Measurements from ENCODE around the gene CPNE5. TPM values are rescaled to one million over a fixed set of nuclear protein-coding genes. Genes with fewer than 3 reads are reported as not detected.

Gene CPNE5
- total RNA-seq (1 to 10 TPM in 3 of 4 donors, under 1 TPM in 1; 0.99 to 3.8 (median 2.0) TPM), polyA plus RNA-seq (10 to 100 TPM in 1 of 3 donors, 1 to 10 TPM in 2; 5.5 to 11.6 (median 6.0) TPM)

DNA sequence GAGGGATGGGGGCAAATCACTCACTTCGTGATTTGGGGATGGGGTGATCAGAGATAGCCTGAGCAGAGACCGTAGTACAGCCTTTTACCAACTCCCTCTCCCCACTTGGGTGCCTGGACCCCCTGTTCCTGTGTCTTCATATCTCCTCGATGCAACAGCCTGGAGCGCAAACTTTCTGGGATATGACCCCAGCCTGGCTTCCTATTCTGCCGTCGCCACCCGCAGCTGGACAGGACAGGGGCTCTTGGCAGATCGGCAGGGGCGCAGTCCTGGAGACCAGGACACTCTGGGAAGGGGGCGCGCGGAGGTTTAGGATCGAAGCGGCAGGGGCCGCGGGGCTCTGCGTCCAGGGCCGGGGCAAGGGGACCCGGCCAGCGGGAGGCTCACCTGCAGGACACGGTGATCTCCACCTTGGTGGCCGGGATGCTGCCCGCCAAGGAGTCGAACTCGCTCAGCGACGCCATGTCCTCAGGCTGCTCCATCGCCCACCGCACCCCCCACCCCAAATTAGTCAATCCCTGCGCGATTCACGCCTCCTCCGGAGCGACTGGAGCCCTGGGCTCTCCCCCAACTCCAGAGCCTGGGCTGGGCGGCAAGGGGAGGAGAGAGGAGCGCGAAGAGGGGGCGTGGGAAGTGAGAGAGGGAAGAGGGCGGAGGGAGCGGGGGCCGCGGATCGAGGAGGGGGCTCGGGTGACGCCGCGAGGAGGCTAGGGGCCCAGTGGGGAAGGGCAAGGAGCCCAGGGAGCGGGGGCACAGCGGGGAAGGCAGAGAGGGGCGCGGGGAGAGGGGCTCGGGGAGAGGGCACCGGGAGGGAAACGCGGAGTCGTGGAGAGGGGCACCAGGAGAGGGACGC, at the start of gene CPNE5:
Gene CPNE5 (minus strand): TSS at position 549 of the 853 bp plus-strand sequence. CDS start 67 bp downstream, at position 482.
- 9% methylated on average over 57 of the region's 57 CpGs for WGBS, 2 donors
- no peak for TF ChIP-seq CTCF (IDR thresholded peaks at IDR 0.05)
- no peaks in the 10 kb centered on the region for H3K36me3 ChIP-seq
- no peak for DNase-seq
- peak within 1 kb of the TSS in 2 of 4 donors; percentile 8 to 46 for H3K27ac ChIP-seq
- H3K4me3 ChIP-seq = peak within 1 kb of the TSS; percentile 31 to 56 (median 50)
- no peaks in the 10 kb centered on the region for H3K9me3 ChIP-seq
- peaks cover 0 to 29% (median 26%) of the 10 kb centered on the region in 4 donors for H3K4me1 ChIP-seq
- intact Hi-C loops (cut with DNase I) = no loop called here
- H3K27me3 ChIP-seq = peaks cover 0 to 19% (median 8%) of the 10 kb centered on the region in 3 donors

GRCh38 chr6:36888115-36888643, 48.9 kb upstream of the CPNE5 start:
- no peak overlapping the region for H3K4me3 ChIP-seq
- TF ChIP-seq CTCF (IDR thresholded peaks at IDR 0.05) (no peak), POLR2AphosphoS5 (IDR thresholded peaks at IDR 0.05) (no peak), POLR2A (IDR thresholded peaks at IDR 0.05) (no peak), EP300 (IDR thresholded peaks at IDR 0.05) (no peak)
- 94 to 97% methylated on average over 7 of the region's 7 CpGs for WGBS, 2 donors
- H3K4me1 ChIP-seq = peaks cover 0 to 37% (median 24%) of the 10 kb centered on the region in 4 donors
- no peaks in the 10 kb centered on the region for H3K36me3 ChIP-seq
- H3K9me3 ChIP-seq = no peaks in the 10 kb centered on the region
- H3K27ac ChIP-seq = no peak overlapping the region
- intact Hi-C loops (cut with DNase I) = no loop called here
- H3K27me3 ChIP-seq = no peaks in the 10 kb centered on the region
- no peak for DNase-seq

DNA sequence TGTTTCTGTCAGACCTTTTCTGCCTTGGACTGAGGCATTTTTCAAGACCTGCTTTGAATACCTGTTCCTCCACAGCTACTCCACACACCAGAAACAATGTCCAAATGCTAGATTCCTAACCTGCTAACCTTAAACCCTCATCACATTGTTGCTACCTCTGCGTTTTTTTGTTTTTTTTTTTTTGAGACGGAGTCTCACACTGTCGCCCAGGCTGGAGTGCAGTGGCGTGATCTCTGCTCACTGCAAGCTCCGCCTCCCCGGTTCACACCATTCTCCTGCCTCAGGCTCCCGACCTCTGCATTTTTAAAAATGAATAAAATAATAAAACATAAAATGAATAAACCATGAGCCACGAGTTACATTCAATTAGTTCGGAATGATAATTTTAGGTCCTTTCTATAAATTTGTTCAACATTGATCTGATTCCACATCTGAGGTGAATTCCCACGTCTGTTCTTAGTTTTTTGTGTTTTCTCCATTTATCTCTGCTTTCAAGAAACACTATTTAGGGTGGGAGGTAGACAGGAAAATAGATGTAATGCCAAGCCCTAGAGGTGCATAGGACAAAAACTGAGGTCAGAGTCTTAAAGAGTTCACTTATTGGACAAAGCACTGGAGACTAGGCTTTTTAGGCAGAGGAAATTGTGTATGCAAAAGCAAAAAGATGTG, 47.8 kb upstream of the CPNE5 start:
- H3K36me3 ChIP-seq = no peaks in the 10 kb centered on the region
- peaks cover 0 to 37% (median 24%) of the 10 kb centered on the region in 4 donors for H3K4me1 ChIP-seq
- no peaks in the 10 kb centered on the region for H3K9me3 ChIP-seq
- H3K27ac ChIP-seq = peak overlapping the region in 3 of 4 donors; percentile 85 to 89 (median 88)
- WGBS, 2 donors = 82 to 84% methylated on average over 10 of the region's 10 CpGs
- H3K27me3 ChIP-seq = no peaks in the 10 kb centered on the region
- H3K4me3 ChIP-seq = peak overlapping the region in 2 of 4 donors; percentile 69 to 77
- DNase-seq = no peak
- intact Hi-C loops (cut with DNase I) = no loop called here
- no peak for TF ChIP-seq POLR2AphosphoS5 (IDR thresholded peaks at IDR 0.05)
- no peak for TF ChIP-seq POLR2A (IDR thresholded peaks at IDR 0.05)
- no peak for TF ChIP-seq CTCF (IDR thresholded peaks at IDR 0.05)
- TF ChIP-seq EP300 (IDR thresholded peaks at IDR 0.05) = no peak

- WGBS, 2 donors = 3% methylated on average over 48 of the region's 48 CpGs
- peaks cover 0 to 37% (median 24%) of the 10 kb centered on the region in 4 donors for H3K4me1 ChIP-seq
- H3K4me3 ChIP-seq = peak within 1 kb of the TSS; percentile 69 to 84 (median 78)
- no peaks in the 10 kb centered on the region for H3K9me3 ChIP-seq
- TF ChIP-seq CTCF (IDR thresholded peaks at IDR 0.05) (peak; percentile 84 to 98 (median 93)), POLR2AphosphoS5 (IDR thresholded peaks at IDR 0.05) (peak; percentile 83 to 92 (median 88)), POLR2A (IDR thresholded peaks at IDR 0.05) (peak; percentile 66), EP300 (IDR thresholded peaks at IDR 0.05) (peak in 1 of 4 donors; percentile 56)
- no peaks in the 10 kb centered on the region for H3K36me3 ChIP-seq
- no peaks in the 10 kb centered on the region for H3K27me3 ChIP-seq
- H3K27ac ChIP-seq = peak within 1 kb of the TSS; percentile 85 to 89 (median 87)
- intact Hi-C loops (cut with DNase I) = loop anchor here (1.0 kb wide), 3 partner anchors 94 to 325 kb away; no protein-coding TSS in a partner anchor
- DNase-seq = peak; percentile 99
Measured at GRCh38 chr6:36885461-36886401, 46.5 kb upstream of the CPNE5 start, which contains the start of gene C6orf89. C6orf89 (plus strand) TSS chr6:36885952; CDS start chr6:36899445, 13,493 bp downstream.

All from sigmoid colon (tissue), 7 donors.